Measurements from ENCODE around the gene ENPP1.

The ENPP1 gene

DNA sequence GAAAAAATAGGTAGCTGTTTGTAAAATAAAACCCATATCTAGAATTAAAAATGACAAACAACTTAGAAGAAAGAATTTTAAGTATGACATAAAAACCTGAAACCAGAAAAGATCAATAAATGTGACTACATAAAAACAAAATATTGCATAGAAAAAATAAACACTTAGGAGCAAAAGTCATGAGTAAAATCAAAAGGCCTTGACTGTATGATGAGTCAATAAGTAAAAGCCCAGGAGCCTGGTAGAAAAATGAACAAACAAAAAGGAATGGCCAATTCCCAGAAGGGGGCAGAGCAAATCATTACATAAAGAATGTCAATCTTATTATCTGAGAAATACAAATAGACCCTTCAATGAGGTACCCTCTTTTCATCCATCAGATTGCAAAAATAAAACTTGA is 20.7 kb upstream of the ENPP1 start:
- DNase-seq (ENCODE audit: low read depth): no peak

DNA sequence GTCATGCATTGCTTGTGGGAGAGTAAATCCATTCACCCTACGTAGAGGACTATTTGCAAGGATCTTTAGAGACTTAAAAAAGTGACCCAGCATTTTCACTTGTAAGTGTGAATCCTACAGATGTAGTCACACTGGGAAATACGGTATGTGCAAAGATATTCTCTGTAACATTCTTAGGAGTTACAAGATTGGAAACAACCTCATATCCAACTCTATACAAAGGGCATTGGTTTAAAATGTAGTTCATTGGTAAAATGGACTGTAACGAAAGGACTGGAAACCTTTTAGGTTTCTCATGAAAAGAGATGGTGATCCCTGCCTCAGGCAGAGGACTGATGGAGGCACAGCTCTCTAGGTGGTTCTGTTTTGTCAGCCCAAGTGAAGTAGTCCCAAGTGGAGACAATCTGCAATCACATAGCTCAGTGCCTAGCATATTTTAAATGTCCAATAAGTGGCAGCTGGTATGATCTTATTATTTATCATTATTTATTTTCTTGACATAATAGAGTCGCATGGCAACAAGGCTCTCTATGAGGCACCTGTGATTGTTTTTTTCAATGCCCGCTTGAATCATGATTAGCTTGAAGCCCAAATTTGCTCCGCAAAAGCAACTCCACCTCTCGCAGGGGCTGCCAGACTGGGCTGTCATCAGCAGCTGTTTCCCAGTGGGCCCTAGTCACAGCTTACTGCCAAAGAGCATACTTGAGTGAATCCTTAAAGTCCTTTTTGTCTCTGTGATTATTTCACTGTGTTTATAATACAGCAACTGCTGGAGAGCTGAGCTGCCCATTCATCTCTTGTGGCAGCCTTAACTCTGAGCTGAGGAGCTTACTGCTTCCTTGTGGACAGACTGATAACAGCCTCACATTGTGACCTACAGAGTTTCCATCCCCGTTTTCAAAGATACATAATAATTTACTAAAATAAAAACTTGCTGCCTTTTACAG is 19.8 kb upstream of the ENPP1 start:
- no peak for DNase-seq (ENCODE audit: low read depth)

DNA sequence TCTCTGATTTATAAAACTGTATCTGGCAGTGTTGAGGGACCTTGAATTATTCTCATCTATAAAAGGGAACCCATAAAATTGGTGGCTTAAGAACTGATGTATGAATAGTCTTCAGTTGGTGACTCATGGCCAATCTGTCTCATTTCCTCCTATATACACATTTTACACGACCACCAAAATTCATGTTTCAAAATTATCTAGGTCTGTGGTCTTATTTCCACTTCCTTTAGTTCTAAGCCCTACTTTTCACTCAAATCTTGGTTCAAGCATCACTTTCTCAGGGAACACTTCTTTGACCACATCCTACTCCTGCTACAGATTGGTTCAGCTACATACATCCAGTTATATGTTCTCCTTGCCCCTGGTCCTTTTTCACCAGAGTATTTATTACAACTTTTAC is 18.6 kb upstream of the ENPP1 start:
- no peak for DNase-seq (ENCODE audit: low read depth)

DNA sequence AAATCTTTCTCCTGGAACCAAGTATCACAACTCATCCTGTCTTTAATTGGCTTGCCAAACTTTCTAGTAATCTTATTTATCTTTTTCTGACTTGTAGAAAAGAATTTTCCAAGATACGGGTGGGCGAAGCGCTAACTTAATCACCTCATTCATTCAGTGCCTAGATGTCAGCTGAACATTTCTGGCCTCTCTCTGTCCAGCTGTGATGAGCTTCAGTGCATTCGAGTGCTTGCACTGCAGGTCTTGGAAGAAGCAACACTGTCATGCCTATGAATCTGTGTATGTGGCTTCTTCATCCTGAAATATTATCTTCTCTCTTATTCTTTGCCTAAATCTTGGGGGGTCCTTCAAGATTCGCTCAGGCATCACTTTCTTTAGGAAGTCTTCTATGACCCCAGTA is 16.3 kb upstream of the ENPP1 start:
- DNase-seq (ENCODE audit: low read depth): no peak

DNA sequence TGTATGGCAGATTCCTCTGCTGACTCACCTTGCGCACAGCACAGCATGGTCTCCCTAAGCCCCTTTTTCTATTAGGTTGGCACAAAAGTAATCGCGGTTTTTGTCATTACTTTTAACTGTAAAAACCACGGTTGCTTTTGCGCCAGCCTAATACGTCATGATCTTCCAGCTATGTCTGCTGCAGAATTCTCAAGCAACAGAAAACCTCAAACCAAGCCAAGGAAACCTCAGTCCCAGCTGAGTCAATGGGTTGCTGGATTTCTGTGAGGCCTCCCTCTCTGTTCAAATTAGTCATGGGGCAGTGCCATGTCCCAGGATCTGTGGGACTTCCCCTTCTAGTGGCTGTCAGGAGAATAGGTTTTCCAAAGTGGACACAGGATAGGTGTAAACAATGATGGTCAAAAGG is 15.7 kb upstream of the ENPP1 start:
- no peak for DNase-seq (ENCODE audit: low read depth)

DNA sequence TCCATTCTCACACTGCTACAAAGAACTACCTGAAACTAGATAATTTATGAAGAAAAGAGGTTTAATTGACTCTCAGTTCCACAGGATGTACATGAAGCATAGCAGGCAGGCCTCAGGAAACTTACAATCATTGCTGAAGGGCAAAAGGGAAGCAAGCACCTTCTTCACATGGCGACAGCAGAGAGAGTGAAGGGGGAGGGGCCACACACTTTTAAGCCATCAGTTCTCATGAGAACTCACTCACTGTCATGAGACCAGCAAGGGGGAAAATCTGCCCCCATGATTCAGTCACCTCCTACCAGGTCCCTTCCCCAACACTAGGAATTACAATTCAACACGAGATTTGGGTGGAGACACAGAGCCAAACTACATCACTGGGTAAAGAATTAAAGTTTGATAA is 12.5 kb upstream of the ENPP1 start:
- DNase-seq (ENCODE audit: low read depth): no peak

DNA sequence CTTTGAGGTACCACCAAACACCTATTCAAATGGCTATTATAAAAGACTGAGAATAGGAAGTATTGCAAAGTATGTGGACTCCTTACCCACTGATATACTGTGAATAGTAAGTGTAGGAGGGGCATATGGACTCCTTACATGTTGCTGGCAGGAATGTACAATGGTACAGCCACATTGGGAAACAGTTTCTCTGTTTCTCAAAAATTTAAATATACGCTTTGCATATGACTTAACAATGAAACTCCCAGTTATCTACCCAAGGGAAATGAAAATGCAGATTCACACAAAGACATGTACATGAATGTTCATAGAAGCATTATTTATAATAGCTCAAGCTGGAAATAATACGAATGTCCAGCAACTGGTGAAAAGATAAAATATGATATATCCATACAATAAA is 5.5 kb upstream of the ENPP1 start:
- no peak for DNase-seq (ENCODE audit: low read depth)

DNA sequence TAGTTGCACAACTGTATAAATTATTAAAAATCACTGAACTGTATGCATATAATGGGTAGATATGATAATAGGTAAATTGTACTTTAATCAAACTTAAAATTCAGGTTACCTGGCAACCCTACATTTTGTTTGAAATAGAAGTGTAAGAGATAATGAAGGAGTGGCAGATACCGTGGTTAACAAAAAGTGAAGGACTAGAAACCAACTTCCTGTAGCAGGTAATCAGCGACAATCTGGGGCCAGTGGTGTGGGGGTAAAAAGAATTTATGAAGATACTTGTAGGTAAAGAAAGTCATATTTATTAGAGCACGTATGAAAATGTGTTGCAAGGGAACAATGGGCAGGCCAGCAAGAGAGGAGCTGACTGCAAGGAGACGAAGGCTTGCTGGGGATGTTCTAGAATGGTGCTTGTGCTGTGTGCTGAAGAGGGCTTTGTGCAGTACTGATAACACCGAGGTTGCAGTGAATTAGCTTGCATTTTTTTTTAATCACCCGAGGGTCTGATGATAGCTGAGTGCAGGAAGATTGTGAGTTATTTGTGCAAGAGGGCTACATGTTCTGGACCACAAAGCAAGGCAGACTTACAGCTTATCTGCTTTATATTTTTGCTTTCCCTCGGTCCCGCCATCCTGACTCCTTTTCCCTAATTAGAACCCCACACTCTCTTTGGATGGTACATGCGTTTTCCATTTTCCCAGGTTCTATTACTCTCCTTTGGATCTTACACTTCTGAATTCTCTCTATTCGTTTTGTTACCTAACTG is 4.6 kb upstream of the ENPP1 start:
- DNase-seq (ENCODE audit: low read depth): no peak

DNA sequence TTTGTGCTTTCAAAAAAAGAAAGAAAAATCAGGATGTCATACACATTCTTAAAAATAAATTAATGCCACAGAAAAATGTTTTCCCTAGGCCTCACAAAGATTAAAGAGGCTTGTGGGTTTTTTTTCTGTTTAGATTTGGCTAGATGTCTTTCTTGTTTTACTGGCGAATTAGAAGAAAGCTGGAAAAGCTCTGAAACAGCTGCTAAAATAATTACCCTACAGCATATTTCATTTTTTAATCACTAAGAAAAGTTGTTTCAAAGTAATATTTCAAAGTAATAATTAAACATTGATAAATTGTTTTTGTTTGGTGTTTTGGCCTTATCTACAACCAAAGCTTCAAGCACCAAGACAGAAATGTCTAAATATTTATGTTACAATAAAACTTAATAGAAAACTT is 3.7 kb upstream of the ENPP1 start:
- DNase-seq (ENCODE audit: low read depth): no peak

DNA sequence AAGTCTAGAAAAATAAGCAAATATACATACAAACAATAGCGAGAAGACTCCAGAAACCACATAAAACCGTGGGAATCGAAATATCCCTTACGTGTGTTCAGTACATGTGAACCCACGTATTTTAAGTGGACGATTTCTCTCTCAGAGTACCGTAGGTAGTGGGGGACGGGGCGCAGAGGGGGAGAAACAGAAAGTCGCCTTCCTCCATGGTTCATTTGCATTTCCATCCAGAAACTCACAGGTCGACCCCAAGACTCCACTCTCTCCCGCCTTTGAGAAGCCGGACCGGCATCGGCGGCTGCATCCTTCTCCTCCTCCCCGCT is 538 bp upstream of the ENPP1 start:
- no peak for DNase-seq (ENCODE audit: low read depth)

DNA sequence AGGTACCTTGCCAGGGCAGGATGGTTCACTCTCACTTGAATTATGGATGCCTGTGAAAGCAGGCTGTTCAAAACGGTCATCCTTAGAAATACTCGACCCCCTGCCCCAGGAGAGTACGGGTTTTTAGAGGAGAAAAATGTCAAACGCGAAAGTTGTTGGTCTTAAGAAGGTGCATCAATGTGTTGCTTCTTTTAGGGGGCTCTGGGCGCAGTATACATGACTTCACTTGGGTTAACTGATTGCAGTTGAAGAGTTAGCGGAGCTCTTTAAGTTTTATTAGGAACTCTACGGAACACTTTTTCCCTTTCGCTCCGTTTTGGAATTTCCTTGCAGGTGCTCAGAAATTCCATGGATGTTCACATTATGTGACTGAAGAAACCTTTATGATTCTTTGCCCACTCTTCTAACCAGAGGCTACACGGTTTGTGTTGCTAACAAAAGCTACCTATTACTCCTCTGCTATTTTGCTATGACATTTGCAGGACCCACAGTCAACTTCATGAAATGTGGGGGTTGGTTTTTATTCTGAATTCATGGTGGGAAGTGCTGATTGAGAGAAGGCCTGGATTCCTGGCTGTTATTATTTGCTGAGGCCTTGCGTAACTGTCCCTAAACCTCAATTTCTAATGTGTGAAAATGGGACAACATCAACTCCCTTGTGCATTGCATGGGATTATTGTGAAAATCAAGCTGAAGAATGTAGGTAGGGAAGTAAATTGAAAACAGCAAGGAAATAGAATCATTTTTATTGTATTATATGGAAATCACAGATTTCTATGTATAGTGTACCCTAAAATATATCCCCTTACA is 845 bp downstream of the ENPP1 start:
- no peak for DNase-seq (ENCODE audit: low read depth)

DNA sequence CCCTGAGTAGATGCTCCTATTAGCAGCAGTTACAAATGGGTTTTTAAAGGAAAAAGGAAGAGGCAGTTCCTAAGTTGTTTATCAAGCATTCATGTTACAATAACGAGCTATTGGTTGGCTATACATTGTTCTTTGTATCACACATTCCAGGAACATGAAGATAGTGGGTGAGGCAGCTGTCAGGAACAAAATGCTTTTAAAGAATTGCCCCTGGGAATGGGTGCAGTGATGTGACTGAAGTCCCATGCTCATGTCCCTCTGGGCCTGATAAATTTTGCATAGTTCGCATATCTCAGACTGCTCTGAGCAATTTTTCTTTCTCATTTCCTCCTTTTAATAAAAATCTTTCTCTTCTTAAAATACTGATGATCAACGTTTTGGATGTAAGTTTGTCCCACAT is 3.7 kb downstream of the ENPP1 start:
- no peak for DNase-seq (ENCODE audit: low read depth)

DNA sequence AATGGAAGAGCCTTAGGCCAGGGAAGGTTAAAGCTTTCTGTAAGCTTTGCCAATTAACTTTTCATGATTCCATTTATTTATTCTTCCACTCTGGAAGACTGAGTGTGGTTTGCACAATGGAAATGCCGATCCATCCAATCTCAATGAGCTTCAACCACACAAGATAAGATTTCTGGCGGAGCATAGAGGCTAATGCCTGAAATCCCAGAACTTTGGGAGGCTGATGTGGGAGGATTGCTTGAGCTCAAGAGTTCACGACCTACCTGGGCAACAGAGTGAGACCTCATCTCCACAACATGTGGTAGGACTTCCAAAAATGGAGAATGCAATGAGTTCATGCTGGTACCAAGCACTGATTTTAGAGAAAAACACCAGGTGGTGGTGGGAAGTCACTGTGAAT is 6.2 kb downstream of the ENPP1 start:
- DNase-seq (ENCODE audit: low read depth): no peak

DNA sequence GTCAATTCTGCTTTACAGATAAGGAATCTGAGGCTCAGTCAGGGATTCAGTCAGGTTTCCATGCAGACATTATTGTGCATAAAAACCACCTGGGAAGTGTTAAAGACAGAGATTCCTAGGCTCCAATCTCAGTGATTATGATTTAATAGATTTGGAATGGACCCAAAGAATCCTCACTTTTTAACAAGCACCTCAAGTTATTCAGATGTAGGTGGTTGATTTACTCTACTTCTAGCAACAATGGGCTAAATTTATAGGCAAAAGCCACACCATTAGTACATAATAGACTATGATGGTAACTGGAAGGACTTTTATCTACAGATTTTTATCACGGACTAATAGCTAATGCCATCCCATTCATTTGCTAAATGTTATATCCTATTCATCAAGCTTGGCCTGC is 9.0 kb downstream of the ENPP1 start:
- DNase-seq (ENCODE audit: low read depth): no peak

DNA sequence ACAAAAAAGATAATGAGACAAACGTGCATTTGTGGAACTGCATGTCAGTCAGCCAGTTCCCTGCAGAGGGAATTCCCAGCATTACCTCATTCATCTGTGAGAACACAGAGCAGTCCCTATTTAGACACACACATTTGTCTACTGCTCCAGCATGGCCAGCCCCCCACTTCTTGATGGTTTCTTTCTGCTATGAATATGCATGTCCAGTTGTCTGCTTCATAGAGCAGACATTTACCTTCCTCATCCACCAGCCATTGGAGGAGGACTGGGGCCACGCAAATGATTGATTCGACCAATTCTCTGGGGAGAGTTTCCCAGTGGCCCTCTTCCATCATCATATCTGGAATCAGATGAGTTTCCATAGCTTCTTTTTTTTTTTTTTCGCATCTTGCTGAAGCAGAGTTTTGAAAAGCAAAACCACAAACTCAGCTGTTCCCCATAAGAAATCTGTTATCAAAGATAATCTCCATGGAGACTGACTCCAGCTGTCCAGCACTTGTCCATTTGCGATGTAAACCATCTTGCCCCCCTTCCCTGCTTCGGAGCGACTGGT is 11.8 kb downstream of the ENPP1 start:
- DNase-seq (ENCODE audit: low read depth): no peak

DNA sequence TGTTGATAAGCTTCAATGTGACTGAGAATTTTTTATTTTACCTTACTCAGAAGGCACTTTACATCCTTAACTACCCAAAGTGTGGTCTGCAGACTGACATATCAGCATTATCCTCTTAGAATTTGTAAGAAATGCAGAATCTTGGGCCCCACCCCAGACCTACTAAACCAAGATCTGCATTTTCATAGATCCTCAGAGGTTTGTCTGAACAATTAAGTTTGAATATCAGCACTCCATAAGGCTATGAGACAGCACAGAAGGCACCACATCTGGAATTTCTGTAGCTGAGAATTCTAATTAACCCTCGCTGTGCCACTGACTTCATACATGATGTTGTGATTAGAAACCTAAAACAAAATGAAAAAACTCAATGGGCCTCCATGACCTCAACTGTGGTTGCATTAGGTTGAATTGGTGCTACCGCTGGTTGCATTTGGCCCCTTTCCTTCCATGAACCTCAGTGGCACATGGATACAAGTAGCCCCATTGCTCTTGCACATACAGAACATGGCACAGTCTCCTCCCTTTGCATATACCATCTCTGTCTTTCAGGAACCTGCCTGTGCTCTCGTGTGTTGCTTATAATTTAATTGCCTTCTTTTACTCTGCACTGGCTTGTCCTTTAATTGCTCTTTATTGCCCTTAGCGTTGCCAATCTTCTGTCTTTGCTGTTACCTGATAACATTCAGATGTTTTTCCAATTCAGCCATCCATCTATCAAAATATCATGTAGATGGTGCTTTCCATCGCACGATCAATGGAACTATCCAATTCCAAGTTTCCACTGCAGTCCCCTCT is 13.4 kb downstream of the ENPP1 start:
- no peak for DNase-seq (ENCODE audit: low read depth)

DNA sequence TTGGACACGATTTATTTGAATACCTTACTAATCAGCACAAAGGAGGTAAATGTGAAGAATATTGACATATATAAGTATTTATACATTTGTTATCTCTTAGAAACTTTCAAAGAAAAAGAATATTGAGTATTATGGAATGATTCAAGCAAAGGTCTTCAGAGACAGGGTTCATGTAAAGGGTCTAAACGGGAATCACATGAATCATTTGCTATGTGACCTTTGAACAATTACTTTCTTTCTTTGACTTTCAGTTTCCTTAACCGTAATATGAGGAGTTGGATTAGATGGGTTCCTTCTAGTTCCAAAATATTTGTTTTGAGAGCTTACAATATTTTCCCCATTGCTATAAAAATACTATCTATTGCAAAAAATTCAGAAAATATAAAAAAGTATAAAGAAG is 14.3 kb downstream of the ENPP1 start:
- DNase-seq (ENCODE audit: low read depth): no peak

DNA sequence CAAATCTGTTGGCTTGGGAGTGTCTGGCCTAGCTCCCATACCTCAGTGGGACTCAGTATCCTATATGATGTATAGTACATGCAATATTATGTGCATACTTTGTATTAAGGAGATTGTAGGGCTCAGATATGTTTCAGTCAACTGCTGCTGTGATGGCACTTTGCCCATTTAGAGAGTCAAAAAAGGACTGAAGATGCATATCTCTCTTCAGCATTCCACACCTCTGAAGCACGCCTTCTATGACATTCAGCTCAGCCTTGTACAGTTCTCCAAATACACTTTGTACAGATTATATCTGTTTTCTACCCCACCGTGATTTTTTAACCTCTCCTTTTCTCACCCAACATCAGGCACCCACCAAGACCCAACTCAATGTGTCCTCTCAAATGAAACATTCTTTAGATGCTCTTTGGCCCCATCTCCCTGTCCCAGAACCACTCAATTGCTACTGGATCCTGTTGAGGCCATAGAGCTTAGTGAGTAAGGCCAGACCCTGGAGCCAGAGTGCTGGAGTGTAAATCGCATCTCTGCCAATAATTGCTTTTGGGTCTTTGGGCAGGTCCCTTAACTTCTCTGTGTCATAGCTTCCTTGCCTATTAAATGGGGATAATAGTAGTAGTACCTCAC is 15.6 kb downstream of the ENPP1 start:
- DNase-seq (ENCODE audit: low read depth): no peak

DNA sequence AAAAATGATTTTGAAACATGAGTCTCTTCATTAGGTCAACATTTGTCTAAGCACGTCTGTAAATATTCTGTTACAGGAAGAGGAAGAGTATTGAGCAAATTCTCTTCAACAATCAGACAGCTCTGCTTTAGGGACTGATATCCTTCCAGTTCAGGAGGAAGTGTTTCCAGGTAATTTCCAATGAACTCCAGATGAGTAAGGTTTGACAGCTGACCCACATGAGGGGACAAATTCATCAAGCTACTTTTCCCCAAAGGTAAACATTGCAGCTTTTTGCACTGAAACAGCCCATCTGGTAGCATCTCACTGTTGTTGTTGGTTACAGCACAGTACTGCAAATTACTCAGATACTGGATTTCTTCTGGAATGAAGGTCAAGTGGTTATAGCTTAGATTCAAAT is 18.1 kb downstream of the ENPP1 start:
- DNase-seq (ENCODE audit: low read depth): no peak

DNA sequence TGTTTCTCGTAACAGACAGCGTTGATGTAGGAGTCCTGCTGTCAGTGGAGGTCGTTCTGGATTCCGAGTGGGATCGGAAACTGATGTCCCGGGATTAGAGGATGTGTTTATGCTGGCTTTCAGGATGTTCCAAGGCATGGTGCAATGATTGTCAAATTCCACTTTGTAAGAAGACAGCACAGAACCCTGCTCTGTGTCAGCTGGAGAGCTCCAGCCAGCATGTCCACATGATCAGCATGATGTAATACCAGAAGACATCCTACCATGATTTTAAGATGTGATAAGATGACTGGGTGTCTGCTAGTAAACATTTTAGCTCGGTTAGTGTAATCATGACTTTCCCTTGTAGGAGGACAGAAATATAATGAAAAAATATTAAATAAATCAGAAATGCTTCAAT is 20.3 kb downstream of the ENPP1 start:
- no peak for DNase-seq (ENCODE audit: low read depth)

DNA sequence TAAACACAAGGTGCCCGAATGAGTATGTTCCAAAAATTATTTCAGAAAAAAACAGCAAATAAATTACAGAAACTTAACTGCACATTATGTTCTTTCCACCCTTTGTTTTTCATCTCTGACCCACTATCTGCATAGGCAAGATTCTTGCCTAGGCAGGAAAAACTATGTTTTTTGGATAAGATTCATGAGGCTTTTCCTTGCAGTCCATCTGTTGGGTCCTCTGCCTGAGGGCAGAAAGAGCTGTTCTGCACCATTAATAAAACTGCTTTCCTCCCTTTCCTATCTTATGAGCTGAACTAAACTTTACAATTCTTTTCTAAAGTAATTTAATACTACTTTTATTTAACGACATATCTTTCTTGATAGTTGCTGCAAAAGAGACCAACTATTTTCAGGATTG is 21.1 kb downstream of the ENPP1 start:
- DNase-seq (ENCODE audit: low read depth): no peak
